Astrocyte of the spinal cord (primary cell): Measurements from ENCODE around the gene KRT72.

ENCODE experiments used
- DNase-seq: peaks from one replicate; pipeline ENCODE4 v3.0.0; 2011; ENCODE audit warnings: low read depth, low spot score
- H3K4me3 ChIP-seq: 2 replicates; pipeline ENCODE4 v1.5.1; 2011; ENCODE audit warnings: low read depth, mild to moderate bottlenecking, low read length, moderate library complexity
- in situ Hi-C: cut with HindIII; loops from 2 replicates; pipeline ENCODE4 v1.10.0; 2017; ENCODE audit warnings: low sequenced_read_pairs
- TF ChIP-seq, protein P1 (sequence below): IDR thresholded peaks from 2 replicates; pipeline ENCODE4 v1.5.1; 2012; ENCODE audit warnings: low read depth, mild to moderate bottlenecking, low read length, inconsistent platforms

KRT72 gene

GRCh38 chr12:52568111-52568510, 33.2 kb downstream of the KRT72 start:
- TF ChIP-seq, protein P1, sequence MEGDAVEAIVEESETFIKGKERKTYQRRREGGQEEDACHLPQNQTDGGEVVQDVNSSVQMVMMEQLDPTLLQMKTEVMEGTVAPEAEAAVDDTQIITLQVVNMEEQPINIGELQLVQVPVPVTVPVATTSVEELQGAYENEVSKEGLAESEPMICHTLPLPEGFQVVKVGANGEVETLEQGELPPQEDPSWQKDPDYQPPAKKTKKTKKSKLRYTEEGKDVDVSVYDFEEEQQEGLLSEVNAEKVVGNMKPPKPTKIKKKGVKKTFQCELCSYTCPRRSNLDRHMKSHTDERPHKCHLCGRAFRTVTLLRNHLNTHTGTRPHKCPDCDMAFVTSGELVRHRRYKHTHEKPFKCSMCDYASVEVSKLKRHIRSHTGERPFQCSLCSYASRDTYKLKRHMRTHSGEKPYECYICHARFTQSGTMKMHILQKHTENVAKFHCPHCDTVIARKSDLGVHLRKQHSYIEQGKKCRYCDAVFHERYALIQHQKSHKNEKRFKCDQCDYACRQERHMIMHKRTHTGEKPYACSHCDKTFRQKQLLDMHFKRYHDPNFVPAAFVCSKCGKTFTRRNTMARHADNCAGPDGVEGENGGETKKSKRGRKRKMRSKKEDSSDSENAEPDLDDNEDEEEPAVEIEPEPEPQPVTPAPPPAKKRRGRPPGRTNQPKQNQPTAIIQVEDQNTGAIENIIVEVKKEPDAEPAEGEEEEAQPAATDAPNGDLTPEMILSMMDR: no peak
- in situ Hi-C loops: no loop called here

DNA sequence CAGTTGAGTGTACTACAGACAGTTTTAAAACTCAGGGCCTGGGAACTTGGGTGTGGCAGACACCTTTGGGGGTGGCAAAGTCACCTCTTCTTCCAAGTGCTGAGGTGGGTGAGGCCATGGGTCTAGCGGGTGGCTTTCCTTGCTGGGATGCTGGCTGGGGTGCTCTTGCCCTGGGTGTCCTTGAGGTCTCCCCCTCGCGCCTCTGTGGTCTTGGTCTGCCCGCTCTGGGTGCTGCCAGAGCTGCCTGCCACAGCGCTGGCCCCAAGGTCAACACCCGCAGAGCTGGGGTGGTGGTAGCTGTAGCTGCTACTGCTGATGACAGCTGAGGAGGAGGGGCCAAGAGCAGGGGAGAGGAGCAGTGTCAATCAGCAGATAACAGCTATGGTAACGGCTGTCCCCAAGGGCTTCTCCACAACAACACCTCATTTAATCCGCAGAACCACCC, 34.4 kb downstream of the KRT72 start:
- in situ Hi-C loops: no loop called here
- DNase-seq: no peak
- no peak overlapping the region for H3K4me3 ChIP-seq
- TF ChIP-seq, protein P1: no peak

More at GRCh38 chr12:52568111-52568510, 33.2 kb downstream of the KRT72 start:
- no peak overlapping the region for H3K4me3 ChIP-seq
- DNase-seq: no peak

- no peak for DNase-seq
- no peak overlapping the region for H3K4me3 ChIP-seq
- in situ Hi-C loops: no loop called here
- TF ChIP-seq, protein P1: no peak
These were observed 36.7 kb downstream of the KRT72 start for GRCh38 chr12:52564582-52564981.

- in situ Hi-C loops: no loop called here
- no peak for DNase-seq
- TF ChIP-seq, protein P1: peak; percentile 22
- H3K4me3 ChIP-seq: no peak overlapping the region
These were observed 39.3 kb downstream of the KRT72 start for GRCh38 chr12:52561880-52562449.

GRCh38 chr12:52559979-52560378, 41.3 kb downstream of the KRT72 start:
- in situ Hi-C loops: no loop called here

DNA sequence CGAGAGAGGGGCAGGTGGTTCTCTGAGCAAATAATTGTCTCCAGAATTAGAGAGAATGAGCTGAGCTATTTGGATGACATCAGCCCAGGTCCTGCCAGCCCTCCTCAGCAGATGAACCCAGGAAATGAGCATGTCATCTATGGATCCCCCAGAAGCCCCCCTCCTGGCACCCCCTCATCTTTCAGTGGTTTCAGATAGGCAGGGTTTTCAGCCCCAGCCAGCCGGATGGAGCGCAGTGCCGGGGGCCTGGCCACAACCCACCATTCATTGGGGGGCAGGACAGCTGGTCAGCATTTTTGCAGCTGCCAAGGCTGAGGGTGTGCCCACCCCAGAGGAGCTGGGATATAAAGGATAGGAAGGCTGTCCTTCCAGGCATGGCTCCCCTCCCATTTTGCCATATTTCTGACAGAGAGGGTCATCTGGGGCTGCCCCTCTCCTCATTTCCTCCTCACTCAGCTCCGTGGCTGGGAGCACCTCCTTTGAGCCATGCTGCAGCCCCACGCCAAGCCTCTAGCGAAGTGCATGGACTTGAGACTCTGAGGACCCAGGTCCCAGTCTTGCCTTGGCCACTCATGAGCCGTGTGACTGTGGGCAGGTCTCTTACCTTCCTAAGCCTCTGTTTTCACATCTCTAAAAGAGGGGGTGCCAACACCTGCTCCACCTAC, 42.4 kb downstream of the KRT72 start:
- in situ Hi-C loops: no loop called here
- H3K4me3 ChIP-seq: no peak overlapping the region
- no peak for DNase-seq
- TF ChIP-seq, protein P1: no peak

More at GRCh38 chr12:52559979-52560378, 41.3 kb downstream of the KRT72 start:
- DNase-seq: no peak
- H3K4me3 ChIP-seq: no peak overlapping the region
- TF ChIP-seq, protein P1: no peak
